ENCODE measurements around the gene JMJD8.
A peak's percentile ranks its signal among the peaks of the same experiment; 100 is the strongest.

The JMJD8 gene

GRCh38 chr16:678209-678857 is 5.8 kb downstream of the JMJD8 start:
- TF ChIP-seq CTCF (IDR thresholded peaks at IDR 0.05; ENCODE audit: low read depth, low read length), result no peak
- H3K4me3 ChIP-seq (replicated peaks in 1 of 2; ENCODE audit: low read depth in 2 of 2, low read length in 2 of 2), result no peak overlapping the region
- DNase-seq (ENCODE audit: low read depth in 2 of 2), result no peak

- DNase-seq (ENCODE audit: low read depth in 2 of 2), result no peak
- no peak for TF ChIP-seq CTCF (IDR thresholded peaks at IDR 0.05; ENCODE audit: low read depth, low read length)
- H3K4me3 ChIP-seq (replicated peaks in 1 of 2; ENCODE audit: low read depth in 2 of 2, low read length in 2 of 2), result no peak overlapping the region
Measured at GRCh38 chr16:677316-678190, 6.6 kb downstream of the JMJD8 start.

- TF ChIP-seq CTCF (IDR thresholded peaks at IDR 0.05; ENCODE audit: low read depth, low read length), result no peak
- H3K4me3 ChIP-seq (replicated peaks in 1 of 2; ENCODE audit: low read depth in 2 of 2, low read length in 2 of 2), result no peak overlapping the region
- DNase-seq (ENCODE audit: low read depth in 2 of 2), result no peak
Measured at GRCh38 chr16:676913-677312, 7.2 kb downstream of the JMJD8 start.

GRCh38 chr16:676565-676902 is 7.6 kb downstream of the JMJD8 start:
- no peak overlapping the region for H3K4me3 ChIP-seq (replicated peaks in 1 of 2; ENCODE audit: low read depth in 2 of 2, low read length in 2 of 2)
- DNase-seq (ENCODE audit: low read depth in 2 of 2), result no peak
- no peak for TF ChIP-seq CTCF (IDR thresholded peaks at IDR 0.05; ENCODE audit: low read depth, low read length)

GRCh38 chr16:675884-676564 is 8.1 kb downstream of the JMJD8 start:
- no peak for TF ChIP-seq CTCF (IDR thresholded peaks at IDR 0.05; ENCODE audit: low read depth, low read length)
- DNase-seq (ENCODE audit: low read depth in 2 of 2), result no peak
- H3K4me3 ChIP-seq (replicated peaks in 1 of 2; ENCODE audit: low read depth in 2 of 2, low read length in 2 of 2), result peak overlapping the region; percentile 34 to 35

GRCh38 chr16:674968-675883 is 8.9 kb downstream of the JMJD8 start, which contains the start of gene RHBDL1:
TSS of gene RHBDL1 (plus strand) at chr16:675671. CDS start at chr16:675791, 120 bp downstream.
- DNase-seq (ENCODE audit: low read depth in 2 of 2), result peak; percentile 33 to 34
- TF ChIP-seq CTCF (IDR thresholded peaks at IDR 0.05; ENCODE audit: low read depth, low read length), result no peak
- peak within 1 kb of the TSS; percentile 34 to 35 for H3K4me3 ChIP-seq (replicated peaks in 1 of 2; ENCODE audit: low read depth in 2 of 2, low read length in 2 of 2)

Data from cardiac fibroblast (primary cell).